Measurements from ENCODE around the gene WFIKKN1.

DNA sequence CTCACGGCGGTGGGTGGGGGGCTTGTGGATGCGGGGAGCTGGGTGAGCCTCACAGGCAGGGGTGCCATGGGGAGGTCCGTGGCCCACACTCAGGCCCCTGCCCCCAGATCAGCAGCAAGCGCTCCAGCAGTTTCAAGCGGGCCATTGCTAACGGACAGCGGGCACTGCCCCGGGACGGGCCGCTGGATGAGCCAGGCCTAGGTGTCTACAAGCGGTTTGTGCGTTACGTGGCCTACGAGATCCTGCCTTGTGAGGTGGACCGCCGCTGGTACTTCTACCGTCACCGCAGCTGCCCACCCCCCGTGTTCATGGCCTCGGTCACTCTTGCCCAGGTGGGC, 45.7 kb downstream of the WFIKKN1 start:
- TF ChIP-seq, protein P1, sequence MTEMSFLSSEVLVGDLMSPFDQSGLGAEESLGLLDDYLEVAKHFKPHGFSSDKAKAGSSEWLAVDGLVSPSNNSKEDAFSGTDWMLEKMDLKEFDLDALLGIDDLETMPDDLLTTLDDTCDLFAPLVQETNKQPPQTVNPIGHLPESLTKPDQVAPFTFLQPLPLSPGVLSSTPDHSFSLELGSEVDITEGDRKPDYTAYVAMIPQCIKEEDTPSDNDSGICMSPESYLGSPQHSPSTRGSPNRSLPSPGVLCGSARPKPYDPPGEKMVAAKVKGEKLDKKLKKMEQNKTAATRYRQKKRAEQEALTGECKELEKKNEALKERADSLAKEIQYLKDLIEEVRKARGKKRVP (CRISPR knock-in tag; IDR thresholded peaks at IDR 0.05) = no peak
- no peak for TF ChIP-seq GFI1 (CRISPR knock-in tag; IDR thresholded peaks at IDR 0.05; ENCODE audit: borderline replicate concordance)
- no peak for TF ChIP-seq SRSF4 (IDR thresholded peaks at IDR 0.05; ENCODE audit: low read depth, low read length, poor library complexity, severe bottlenecking)
- TF ChIP-seq, protein P2, sequence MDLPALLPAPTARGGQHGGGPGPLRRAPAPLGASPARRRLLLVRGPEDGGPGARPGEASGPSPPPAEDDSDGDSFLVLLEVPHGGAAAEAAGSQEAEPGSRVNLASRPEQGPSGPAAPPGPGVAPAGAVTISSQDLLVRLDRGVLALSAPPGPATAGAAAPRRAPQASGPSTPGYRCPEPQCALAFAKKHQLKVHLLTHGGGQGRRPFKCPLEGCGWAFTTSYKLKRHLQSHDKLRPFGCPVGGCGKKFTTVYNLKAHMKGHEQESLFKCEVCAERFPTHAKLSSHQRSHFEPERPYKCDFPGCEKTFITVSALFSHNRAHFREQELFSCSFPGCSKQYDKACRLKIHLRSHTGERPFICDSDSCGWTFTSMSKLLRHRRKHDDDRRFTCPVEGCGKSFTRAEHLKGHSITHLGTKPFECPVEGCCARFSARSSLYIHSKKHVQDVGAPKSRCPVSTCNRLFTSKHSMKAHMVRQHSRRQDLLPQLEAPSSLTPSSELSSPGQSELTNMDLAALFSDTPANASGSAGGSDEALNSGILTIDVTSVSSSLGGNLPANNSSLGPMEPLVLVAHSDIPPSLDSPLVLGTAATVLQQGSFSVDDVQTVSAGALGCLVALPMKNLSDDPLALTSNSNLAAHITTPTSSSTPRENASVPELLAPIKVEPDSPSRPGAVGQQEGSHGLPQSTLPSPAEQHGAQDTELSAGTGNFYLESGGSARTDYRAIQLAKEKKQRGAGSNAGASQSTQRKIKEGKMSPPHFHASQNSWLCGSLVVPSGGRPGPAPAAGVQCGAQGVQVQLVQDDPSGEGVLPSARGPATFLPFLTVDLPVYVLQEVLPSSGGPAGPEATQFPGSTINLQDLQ (CRISPR knock-in tag; IDR thresholded peaks at IDR 0.05) = no peak
- TF ChIP-seq, protein P3, sequence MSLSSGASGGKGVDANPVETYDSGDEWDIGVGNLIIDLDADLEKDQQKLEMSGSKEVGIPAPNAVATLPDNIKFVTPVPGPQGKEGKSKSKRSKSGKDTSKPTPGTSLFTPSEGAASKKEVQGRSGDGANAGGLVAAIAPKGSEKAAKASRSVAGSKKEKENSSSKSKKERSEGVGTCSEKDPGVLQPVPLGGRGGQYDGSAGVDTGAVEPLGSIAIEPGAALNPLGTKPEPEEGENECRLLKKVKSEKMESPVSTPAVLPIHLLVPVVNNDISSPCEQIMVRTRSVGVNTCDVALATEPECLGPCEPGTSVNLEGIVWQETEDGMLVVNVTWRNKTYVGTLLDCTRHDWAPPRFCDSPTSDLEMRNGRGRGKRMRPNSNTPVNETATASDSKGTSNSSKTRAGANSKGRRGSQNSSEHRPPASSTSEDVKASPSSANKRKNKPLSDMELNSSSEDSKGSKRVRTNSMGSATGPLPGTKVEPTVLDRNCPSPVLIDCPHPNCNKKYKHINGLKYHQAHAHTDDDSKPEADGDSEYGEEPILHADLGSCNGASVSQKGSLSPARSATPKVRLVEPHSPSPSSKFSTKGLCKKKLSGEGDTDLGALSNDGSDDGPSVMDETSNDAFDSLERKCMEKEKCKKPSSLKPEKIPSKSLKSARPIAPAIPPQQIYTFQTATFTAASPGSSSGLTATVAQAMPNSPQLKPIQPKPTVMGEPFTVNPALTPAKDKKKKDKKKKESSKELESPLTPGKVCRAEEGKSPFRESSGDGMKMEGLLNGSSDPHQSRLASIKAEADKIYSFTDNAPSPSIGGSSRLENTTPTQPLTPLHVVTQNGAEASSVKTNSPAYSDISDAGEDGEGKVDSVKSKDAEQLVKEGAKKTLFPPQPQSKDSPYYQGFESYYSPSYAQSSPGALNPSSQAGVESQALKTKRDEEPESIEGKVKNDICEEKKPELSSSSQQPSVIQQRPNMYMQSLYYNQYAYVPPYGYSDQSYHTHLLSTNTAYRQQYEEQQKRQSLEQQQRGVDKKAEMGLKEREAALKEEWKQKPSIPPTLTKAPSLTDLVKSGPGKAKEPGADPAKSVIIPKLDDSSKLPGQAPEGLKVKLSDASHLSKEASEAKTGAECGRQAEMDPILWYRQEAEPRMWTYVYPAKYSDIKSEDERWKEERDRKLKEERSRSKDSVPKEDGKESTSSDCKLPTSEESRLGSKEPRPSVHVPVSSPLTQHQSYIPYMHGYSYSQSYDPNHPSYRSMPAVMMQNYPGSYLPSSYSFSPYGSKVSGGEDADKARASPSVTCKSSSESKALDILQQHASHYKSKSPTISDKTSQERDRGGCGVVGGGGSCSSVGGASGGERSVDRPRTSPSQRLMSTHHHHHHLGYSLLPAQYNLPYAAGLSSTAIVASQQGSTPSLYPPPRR (CRISPR knock-in tag; IDR thresholded peaks at IDR 0.05; ENCODE audit: borderline replicate concordance) = no peak
